HG03108 (cell line): ENCODE data around the gene LCP2.
"Not testable (repeated sequence)": the region's sequence is repeated elsewhere in the genome, so short reads cannot be mapped to it uniquely, and the experiment has no call there.

ENCODE experiments used
- ATAC-seq: cut with Tn5 transposase; IDR thresholded peaks from one replicate; pipeline ENCODE4 v1.9.1; 2021; ENCODE audit warnings: moderate library complexity; ENCODE audit not compliant: unreplicated experiment

LCP2 gene

GRCh38 chr5:170251462-170251861 is 46.1 kb downstream of the LCP2 start:
- ATAC-seq = no peak

- ATAC-seq = no peak
Measured at GRCh38 chr5:170250810-170251317, 46.7 kb downstream of the LCP2 start.

GRCh38 chr5:170249355-170249754 is 48.2 kb downstream of the LCP2 start:
- ATAC-seq = no peak

- not testable (repeated sequence) for ATAC-seq
Measured at GRCh38 chr5:170248931-170249227, 48.7 kb downstream of the LCP2 start.

- ATAC-seq = no peak
Measured at GRCh38 chr5:170248172-170248930, 49.2 kb downstream of the LCP2 start.

DNA sequence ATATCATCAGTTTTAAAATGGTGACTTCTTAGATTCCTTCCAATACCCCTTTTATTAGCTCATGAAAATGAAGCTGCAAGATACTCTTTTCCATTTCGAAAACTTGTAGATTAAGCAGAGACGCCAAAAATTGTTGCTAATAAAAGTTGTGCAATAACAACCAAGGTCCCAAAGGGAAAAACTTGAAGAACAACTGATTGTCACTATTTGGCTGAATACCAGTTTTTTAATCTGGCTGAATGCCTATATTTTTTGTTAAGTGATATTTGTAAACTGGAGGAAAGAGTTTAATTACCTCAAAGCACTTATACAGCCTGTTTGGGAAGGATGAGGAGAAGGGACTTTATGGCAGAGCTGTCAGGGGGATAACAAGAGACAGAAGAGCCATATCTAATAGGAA is 50.2 kb downstream of the LCP2 start:
- ATAC-seq = no peak

DNA sequence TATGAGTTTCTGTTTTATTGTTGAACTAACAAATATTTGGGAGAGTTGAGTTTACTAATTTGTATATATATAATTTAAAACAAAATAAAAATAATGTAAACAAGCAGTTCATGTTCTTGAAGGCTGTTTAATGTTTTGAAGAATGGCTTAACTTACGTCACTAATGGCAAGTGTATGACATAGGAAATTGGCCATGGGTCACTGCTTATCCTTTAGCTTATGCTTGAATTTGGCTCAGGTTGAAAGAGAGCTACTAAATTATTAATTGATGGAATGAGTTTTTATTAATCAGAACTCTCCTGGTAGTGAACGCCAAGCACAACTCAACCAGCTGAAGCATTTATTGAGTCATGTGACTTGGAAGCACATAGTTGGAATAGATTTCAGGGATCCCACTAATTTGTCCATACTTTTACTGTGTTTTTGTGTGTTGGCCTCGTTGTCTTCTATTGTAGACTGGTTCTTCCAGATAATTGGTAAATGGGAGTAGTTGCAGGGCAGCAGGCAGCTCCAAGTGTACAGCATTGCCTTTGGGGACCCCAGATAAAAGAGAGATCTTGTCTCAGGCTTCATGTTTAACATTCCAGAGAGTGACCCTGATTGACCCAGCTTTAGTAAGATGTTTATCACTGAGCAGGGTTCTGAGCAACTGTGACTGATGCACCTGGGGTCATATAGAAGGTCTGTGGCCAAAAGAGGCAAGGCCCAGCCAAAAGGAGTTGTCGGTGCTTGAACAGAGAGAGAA is 51.3 kb downstream of the LCP2 start:
- ATAC-seq = no peak

- not testable (repeated sequence) for ATAC-seq
Measured at GRCh38 chr5:170245436-170245835, 52.1 kb downstream of the LCP2 start.

- ATAC-seq = no peak
Measured at GRCh38 chr5:170238456-170239196, 59.0 kb downstream of the LCP2 start.

DNA sequence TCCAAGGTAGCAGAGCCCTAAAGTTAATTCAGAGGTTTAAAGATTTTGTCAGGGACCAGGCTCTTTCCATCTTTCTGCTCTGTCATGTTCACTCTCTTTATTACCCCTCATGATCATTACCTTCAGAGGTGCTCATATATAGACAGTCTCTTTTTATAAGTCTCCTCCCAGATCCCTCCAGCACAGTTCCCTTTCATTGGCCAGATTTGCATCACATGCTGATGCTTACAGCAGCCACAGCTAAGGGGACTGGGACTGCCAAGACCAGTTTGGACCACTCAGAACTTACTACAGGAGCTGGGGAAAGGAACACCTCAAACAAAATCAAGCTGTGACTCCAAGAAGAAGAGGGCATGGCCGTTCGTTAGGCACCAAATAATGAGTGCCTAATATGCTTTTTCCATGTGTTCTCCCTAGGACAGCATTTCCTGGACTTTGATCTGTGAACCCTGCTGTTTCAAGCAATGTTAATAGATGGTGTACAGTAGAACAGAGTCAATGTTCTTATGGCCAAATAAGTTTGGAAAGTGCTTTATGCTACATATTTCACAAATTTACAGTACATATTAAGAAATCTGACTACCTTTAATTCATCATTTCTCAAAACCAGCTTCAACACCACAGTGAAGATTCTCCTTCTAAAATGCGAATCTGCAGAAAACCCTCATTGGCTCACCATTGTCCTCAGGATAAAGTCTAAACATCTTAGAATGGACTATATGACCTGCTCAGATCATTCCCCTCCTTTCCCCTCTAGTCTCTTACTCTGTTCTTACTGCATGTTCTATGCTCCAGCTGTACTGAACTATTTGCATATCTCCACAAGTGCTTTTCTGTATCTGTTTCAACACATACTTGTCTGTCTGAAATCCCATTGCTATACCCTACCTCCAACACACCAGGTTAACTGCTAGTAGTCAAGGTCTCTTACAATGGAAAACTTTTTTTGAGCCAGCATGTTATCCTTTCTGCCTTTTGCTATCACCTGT is 61.4 kb downstream of the LCP2 start:
- ATAC-seq = no peak

GRCh38 chr5:170233358-170233892 is 64.2 kb downstream of the LCP2 start:
- no peak for ATAC-seq

DNA sequence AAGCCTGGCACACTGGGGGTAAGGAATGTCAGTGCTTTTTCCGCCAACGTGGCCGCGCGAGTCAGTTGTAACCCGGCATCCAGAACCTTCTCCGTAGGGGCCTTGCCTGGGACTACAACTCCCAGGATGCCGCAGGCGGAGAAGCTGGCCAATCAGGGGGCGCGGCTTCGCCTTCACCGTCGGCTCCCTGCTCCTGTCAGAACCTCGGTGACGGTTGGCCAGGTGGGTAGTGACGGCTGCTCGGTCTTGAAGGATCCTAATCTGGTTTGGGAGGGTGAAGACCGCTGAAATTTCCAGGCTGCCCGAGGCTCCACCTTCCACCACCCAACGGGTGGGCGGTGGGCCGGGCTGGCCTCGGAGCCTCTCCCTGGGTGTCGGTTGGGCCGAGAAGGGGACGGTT is 64.8 kb downstream of the LCP2 start, which contains the start of gene C5orf58:
Gene C5orf58, plus strand, starts transcription at position 200 of the 400 bp plus-strand sequence. CDS start 1,992 bp downstream, outside the sequence.
- ATAC-seq = no peak

DNA sequence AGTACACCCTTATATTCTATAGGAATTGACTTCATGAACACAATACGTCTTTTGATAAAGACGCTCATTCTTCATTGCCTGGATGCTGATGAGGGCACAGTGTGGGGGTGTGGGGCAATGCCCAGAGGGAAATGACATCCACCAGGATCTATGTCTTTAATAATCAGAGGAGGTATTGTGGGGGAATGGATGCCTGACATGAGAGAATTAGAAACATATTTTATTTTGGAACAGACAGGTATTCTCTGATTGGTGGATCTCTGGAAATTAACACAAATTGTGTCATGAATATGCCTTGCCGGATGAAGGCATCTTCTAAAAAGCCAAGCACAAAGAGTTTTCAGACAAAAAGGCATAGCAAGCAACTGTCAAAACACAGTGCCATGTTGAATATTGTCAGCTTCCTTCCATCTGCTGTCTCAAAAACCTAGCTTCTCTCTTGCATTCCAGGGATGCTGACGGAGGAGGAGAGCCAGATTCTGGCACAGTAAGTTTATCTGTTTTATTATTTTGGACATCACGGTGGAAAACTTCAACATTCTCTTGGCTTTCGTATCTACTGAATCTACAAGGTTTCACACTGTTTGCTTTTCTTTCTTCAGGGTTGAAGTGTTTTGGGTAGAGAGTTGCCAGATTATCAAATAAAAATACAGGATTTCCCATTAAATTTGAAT is 68.7 kb downstream of the LCP2 start:
- ATAC-seq = no peak

GRCh38 chr5:170226661-170227060 is 70.9 kb downstream of the LCP2 start:
- ATAC-seq = no peak

GRCh38 chr5:170226129-170226615 is 71.4 kb downstream of the LCP2 start:
- no peak for ATAC-seq

- no peak for ATAC-seq
Measured at GRCh38 chr5:170225326-170226128, 72.0 kb downstream of the LCP2 start.

DNA sequence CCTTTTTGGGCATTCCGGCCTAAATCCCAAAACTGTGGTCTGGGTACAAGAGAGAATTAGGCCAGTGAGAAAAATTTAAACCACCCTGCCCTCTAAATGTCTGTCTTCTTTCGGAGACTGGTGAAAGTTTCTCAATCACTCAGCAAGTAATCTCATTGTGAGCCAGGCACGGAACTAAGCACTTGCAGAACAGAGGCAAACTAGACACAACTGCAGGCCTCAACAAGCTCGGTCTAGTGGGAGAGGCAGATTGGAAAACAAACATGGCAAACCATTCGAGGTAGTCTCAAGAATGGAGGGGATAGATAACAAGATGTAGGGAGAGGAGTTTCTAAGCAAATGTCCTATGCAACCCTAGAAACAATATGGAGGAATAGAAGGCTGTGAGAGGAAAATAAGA is 73.7 kb downstream of the LCP2 start:
- ATAC-seq = no peak

- no peak for ATAC-seq
Measured at GRCh38 chr5:170223360-170223759, 74.2 kb downstream of the LCP2 start.
